CD4-positive, alpha-beta T cell treated with Interleukin-1 beta for 1 hour (primary cell): ENCODE results near the gene CPNE4.

Source experiments
- DNase-seq, 2 donors: peaks; one replicate each; pipeline ENCODE4 v3.0.0-alpha.2; 2020 to 2022

Gene CPNE4

DNA sequence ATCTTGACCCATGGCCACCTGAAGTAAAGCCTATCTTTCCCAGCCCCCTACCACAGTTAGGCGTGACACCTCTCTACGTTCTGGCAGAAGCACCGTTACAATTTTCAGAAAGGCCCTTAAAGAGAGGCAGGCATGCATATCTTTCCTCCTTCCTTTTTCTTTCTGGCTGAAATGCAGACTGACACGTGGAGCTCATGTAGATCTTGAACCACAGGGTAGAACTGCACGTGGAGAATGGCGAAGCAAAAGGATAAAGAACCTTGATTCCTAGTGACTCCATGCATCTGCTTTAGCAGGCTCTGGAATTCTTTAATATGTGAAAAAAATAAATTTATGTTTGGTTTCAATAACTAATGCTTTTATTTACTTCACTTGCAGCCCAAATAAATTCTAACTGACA is 166.6 kb downstream of the CPNE4 start:
- DNase-seq = no peak

DNA sequence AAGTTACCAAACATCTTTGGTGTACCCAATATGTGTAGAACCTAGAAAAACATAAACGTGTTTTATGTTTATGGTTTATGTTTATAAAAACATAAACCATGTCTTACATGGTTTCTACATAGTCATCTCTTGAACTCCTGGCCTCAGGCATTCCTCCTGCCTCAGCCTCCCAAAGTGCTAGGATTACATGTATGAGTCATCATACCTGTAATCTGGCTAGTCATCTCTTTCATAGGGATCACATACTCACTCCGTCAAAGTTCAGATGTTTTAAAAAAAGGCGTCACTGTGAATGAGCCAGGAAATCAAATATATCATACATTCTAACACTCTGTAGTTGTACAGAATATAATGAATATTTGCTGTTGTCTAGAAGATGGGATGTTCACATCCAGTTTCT is 178.6 kb downstream of the CPNE4 start:
- DNase-seq = no peak

DNA sequence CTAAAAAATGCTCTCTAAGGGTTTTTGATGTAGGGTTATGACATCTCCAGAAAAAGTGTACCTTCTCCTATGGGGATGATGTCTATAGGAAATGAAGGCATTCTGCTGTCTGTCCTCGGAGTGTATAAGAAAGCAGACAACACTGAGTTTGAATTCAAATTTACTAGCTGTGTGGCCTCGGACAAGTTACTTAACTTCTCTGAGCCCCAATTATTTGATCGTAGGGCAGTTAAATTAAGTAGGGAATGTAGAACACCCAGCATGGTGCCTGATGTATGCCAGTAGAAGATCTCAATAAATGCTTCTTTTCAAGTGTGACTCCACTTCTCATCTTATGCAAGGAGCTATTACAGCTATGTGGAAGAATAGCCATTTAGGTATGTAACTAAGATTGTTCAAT is 184.6 kb downstream of the CPNE4 start:
- DNase-seq = no peak

DNA sequence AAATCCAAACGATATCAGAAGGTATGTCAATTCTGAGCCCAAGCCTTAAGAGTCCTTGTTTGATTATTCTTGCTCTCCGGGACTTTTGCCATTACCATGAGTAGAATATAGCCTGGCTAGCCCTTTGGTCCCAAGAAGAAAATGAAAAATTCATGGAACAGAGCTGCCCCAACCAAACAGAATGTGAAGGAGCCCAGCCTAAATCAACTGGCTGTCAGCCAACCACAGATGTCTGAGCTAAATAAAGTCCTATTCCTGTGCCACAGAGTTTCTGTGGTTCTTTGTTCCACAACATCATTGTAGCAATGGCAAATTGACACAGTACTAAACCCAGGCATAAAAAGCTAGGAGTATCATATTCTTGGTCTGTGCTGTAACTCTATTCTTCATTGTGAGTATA is 185.2 kb downstream of the CPNE4 start:
- DNase-seq = no peak

DNA sequence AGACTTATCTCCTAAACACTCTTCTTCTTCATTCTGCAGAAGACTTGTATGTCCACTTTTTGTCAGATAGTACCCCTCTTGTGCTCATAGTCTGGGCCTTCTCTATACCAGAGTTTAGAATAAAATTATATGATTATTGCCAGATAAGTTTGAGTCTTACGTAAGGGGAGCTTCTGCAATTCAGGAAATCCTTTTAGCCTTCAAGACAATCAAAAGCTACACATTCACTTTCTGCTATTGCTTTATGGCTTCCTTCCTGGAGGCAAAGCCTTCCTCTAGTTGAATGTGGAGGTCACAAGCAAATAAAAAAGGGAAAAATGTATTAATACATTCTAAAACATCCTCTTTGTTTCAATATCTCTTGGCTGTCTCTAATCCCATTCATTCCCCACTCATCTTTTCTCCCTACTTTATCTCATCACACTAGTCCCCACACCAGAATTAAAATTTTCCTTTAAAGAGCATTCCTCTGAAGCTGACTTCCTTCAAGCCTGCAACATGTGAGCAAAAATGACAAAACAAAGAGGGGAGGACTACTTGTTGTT is 186.8 kb downstream of the CPNE4 start:
- no peak for DNase-seq

DNA sequence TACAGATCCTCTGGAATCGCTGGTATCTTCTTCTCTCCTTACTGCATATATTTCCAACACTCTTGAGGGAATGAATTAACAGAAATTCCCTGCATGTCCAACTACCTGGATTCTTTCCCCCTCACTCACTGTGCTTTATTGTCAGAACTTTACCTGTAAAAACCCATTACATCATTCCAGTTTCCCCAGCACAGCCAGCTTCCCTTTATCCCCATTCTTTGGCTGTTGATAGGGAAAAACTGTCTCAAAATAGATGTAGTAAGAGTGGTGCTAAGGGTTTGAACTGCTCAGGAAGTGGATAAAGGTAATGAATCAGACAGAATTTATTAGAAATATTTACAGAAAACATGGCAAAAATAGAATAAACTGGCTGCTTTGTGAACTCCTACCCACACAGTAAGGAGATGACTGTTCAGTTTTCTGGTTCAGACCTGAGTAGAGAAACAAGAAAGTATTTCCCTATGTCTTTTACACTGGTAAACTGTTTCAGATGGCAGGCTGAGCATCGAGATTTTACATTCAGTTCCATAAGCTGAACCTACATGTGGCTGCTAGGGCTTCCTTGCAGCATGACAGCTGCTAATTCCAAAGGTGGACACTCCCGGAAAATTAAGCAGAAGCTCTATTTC is 188.4 kb downstream of the CPNE4 start:
- DNase-seq = no peak

DNA sequence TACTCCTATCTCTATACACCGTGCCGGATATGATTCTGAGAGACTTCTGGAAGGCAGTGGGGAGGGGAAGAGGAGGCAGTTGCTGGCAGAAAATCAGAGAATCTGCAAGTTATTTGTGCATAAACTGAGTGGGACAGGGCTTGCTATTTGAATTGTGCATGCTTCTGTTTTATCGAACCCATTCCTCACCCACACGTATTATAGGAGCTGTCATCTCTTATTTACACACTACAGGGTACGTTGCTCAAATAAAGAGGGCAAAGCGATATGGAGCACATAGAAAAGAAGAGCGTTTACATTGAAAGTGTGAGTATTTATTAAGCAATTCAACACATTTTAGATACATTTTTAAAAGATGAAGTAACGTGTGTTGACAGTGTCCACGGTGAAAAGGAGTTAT is 191.6 kb downstream of the CPNE4 start:
- no peak for DNase-seq

DNA sequence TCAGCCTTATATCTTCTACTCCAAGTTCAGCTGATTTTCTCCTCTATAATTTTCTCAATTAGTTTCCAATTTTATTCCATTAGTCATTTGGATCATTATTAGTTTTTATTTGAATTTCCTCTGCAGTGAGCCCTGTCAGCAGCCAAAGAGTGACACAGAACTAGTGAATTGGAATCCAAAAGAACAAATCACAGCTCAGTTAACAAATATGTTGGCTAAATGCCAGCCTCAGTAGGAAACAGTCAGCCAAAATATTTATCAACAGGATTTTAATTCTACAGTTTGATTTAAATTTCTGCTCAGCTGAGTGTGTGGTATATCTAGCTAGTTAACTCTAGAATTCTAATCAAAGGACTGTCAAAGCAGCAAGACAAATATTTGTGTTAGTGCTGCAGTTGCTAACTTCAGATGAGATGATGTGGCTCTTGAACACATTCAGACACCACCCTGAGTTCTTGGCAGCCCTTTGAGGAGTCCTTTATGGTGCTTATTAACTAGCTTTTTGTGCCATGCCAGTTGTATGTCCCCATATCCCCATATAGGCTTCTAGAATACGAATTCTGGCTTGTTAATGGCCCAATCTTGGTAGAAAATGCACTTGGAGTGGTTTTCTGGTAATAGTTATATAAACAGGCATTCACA is 194.5 kb downstream of the CPNE4 start:
- DNase-seq = no peak

DNA sequence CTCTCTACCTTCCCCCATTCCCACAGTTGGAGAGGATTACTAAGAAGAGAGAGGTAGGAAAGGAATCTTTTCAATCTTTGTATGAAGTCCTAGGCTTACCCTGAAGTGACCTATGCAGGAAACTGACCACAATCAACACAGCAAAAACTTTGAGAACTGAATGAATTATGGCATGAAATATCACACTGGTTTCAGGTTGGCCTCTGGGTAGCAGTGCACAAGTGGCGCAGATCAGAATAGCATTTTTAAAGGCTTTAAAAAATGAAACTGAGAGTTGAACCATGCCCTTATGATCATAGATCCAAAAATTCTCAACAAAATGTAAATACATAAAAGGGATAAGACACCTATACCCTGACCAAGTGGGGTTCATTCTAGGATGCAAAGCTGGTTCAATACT is 198.9 kb downstream of the CPNE4 start:
- no peak for DNase-seq

DNA sequence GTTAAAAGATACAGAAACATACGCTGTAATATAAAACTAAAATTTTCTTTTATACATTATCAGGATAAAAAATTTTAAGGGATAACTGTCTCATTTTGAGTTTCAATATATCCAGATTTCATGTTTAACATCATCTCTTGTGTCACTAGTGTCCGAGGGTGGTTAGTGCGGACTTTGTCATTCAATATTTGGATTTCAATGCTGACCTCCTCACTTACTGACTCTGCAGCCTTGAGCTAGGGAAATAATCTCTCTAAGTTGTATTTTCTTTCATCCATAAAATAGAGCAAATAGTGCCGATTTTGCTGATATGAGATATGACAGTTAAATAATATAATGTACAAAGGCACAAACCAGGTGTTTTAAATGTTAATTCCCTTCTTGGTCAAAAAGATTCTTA is 203.2 kb downstream of the CPNE4 start:
- DNase-seq = no peak

DNA sequence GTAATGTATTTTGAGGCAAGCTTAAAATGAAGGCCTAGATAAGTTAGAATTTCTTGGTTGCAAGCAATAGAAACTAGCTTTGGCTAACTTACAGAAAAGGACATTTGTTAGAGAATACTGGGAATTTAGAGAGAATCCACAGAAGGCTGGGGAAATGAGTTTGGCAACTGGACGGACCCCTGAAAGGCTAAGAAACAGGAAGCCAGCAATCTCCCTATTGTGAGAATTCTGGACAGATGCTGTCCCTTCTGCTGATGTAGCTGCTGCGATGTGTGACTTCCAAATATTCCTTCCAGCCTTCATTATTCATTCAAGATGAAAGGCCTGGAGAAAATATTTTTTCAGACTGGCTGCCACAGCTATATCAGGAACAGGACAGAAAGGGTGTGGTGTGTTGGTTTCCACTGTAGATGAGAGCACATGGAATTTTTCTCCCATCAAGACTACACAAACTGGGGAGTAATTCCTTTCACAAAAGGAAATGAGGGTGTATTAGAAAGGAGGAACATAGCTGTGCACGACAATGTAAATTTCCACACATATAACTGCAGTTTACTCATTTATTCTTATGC is 213.5 kb downstream of the CPNE4 start:
- DNase-seq = no peak

DNA sequence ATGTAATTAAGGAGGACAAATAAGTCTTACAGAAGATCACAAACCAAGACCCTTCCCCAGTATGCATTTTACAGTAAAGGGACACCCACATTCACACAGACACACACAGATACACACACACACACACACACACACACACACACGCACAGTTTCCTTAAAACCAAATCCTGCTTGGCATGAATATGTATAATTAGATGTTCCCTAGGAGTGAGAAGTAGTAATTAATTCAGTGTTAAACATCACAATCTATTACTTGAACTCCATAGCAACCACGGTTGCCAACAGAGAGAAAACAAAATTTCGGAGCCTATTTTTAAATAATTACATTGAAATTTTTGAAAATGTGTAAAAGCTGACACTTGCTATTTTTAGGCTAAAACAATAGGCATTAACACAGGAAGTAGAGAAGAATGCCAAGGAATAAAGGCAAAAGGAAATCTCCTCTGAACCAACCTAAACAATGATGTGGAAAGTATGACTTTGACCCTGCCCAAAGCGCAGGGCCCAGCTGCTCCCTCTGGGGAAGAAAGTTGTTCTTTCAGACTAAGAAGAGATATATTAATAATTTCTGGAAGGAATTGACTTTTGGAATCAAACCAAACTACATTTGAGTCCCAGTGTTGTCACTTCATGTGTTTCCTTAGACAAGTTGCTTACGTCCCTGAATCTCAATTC is 215.3 kb downstream of the CPNE4 start:
- DNase-seq = no peak

DNA sequence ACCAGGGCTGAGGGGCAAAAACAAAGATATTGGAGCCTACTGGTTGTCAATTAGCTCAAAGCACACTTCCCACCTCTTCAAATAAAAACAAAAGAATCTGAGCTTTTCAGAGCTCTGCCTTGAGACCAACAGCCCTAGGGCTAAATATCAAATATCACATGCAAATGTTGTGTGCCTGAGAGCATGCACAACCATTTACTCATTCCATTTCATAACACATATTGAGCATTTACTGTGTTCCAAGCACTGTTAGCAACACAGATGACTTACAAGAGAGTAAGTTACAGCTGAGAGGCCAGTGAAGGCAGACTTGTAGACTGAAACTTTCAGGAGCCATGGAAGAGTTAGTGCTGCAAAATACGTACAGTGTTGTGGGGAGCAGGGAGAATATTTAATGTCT is 222.4 kb downstream of the CPNE4 start:
- no peak for DNase-seq

DNA sequence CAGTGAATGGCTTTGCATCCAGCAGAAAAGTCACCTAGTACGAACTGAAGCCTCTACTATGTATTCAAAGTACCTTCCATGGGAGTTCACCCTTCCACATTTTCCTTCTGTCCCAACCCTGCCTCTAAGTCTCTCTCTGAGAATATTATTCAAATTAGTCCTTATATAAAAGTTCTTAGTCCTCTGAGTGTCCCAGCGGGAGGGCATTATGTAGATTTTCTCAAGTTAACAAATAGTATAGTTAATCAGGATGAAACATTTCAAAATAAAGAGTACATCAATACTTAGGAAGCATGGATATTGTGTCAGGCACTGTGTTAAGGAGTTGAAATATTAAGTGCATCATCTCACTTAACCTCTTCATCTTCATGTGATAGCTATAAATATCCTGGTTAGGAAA is 223.3 kb downstream of the CPNE4 start:
- no peak for DNase-seq

DNA sequence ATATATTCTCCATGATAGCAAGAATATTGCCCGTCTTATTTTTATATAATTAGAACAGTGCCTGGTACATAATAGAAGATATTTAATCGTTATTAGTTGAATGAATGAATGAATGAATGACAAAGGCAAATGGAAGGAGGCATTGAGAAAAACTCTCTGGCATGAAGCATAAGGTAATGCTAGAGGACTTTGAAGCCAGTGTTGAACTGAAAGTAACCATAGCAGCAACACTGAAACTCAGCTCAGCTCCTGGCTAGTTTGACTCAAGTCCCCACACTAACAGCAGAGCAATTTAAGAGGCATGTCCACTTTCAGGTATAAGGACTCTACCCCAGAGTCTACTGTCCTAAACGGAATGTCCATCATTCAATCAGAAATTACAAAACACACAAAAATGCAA is 227.0 kb downstream of the CPNE4 start:
- no peak for DNase-seq

DNA sequence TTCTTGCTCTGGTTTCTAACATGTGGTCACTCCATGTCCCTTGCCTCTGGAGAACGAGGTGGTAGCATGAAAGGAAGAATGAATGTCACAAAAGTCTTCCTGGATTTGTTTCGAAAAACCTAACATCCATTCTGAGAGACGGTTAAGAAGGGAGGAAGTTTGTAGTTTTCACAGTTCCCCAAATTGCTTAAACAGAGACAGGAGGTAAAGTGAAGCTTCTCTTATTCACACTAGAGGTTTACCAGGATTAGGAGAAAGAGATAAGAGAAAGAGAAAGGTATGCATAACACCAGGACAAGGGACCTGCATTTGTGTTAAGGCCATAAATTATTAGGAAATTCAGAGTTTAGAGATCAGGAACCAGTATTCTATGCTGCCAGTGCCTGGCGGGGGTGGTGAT is 228.1 kb downstream of the CPNE4 start:
- DNase-seq = no peak

DNA sequence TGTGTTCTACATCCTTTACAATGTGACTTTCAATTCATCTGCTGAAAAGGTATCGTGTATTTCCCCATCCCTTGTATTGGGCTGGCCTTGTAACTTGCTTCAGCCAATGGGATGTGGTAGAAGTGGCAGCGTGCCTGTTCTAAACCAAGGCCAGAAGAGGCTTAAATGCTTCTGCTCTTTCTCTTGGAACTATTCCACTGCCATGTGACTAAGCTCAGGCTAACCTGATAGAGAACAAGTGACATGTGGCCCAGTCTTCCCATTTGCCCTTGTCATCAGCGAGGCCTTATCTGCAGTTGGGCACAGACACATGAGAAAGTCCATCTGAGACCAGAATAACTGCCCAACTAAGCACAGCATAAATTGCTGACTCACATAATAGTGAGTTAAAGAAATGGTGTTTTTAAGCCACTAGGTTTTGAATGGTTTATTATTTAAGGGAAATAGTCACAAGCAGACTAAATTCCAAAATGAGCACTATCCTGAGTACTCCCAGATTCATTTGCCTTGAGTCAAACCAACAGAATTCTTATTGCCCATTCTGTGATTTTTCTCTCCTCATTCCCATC is 230.2 kb downstream of the CPNE4 start:
- no peak for DNase-seq

DNA sequence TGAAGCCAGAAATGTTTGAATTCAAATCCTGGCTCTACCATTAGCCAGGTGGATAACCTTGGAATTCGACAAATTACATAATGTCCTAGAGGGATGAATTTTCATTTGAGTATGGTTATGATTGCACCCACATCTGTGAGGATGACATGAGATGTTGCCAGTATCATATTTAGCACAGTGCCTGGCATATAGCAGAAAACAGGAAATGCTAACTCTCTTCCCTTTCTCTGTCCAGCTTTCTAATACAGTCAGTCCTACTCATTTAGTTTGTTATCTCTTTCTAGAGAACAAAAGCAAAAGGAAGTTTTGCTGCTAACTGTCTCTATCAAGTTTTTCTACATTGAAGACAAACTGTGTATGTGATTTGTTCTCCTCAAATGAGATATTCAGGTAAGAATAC is 231.7 kb downstream of the CPNE4 start:
- DNase-seq = no peak

DNA sequence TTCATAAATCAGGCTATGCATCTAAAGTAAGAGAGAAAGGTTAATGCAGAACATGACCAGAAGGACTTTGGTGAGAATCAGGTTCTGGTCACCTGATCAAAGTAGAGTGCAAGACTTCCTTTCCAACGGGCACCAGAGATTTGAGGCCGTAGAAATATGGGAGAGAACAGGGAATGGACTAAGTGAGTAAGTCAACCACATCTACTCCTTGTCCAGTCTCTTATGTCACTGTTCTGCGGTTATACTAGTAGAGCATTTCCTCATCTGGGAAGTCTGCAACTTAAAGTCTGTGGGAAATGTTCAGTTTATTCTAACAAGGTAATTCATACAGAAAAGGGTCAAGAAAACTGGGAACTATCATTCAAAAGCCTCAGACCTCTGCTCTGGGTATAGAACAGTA is 232.8 kb downstream of the CPNE4 start:
- no peak for DNase-seq

DNA sequence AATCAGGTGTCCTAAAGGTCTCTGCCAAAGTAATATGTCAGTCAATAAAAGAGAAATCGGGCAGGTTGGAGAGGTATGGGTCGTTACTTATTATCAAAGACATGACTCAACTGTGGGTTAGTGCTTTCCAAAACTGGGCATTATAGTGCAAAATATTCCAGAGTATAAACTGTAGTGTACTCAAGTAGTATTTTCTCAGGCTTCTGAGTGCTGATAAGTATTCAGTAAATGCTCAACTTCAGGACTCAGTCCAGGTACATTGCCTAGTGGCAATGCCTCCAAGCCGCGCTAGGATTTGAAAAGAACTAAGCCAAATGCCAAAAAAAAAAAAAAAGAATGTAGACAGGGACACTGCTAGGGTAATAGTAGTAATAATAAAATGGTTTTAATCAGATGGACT is 233.2 kb downstream of the CPNE4 start:
- no peak for DNase-seq

DNA sequence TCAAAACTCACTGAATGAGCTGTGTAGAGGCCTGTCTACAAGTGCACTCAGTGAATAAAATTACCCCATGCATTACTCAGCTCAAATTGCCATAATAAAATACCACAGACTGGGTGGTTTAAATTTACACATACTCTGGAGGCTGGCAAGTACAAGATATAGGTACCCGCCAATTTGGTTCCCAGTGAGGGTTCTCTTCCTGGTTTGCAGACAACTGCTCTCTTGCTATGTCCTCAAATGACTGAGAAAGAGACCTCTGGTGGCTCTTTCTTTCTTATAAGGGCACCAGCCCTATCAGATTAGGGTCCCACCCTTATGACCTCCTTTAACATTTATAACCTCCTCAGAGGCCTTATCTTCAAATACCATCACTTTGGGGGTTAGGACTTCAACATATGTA is 237.0 kb downstream of the CPNE4 start:
- DNase-seq = no peak

DNA sequence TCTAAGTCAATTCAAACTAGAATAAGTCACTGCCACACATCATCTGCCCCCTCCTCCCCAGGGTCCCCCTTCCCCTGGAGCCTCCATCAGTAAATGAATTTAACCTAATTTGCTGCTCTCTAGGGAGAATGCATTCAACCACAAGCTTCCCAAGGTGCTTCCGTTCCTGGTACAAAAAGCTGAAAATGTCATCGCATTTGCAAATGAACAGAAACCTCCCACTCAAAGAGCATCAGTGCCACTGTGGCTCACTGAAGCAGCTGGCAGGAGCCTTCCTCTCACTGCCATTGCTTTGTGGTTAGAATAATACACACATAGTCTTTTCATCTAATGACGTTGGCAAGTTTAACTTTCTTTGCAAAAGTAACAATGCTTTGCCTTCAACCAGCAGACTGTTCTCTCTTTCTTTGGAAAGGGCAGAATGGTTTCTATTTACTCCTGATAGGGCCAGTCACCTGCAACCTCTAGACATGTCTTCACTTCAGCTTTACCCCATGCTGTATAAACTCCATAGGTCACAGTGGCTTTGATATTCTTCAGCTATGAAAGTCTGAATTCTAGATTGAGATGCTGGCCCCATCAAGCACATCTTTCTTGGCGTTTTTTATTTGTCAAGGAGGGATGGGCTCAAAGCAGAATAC is 238.1 kb downstream of the CPNE4 start:
- DNase-seq = no peak

DNA sequence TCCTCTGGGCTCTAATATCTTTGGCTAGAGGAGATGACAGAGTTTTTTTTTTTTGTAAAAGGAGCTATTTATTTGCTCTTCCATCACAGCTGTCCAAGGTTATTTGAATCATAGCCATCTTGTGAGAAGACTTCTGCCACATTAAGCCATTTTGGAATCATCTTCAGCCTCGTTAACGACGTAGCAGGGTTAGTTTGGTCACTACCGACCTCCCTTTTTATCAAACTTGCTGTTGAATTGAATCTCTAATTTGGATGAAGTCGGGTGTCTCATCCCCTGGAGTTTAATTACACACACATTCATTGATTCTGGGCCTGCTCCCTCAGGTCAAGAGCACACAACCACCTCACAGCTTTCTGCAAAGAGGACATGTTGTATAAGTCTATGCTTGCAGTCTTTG is 238.7 kb downstream of the CPNE4 start:
- DNase-seq = no peak
